Retinal pigment epithelial cell (primary cell): Measurements from ENCODE around the gene CRYZL1.

Experiments used
- DNase-seq: peaks from one replicate; pipeline ENCODE4 v3.0.0-alpha.2; 2010; ENCODE audit warnings: low read depth
- H3K4me3 ChIP-seq: 2 replicates; pipeline ENCODE4 v1.5.1; 2011; ENCODE audit warnings: mild to moderate bottlenecking, low read length, control low read depth, moderate library complexity
- CTCF ChIP-seq: conservative IDR thresholded peaks from 2 replicates; pipeline ENCODE4 v1.5.1; 2011; ENCODE audit warnings: low read depth, low read length, control low read depth, inconsistent platforms

CRYZL1 gene

GRCh38 chr21:33539616-33540015 lies 101.9 kb downstream of the CRYZL1 start:
- no peak for DNase-seq
- no peak for TF ChIP-seq CTCF
- no peak overlapping the region for H3K4me3 ChIP-seq
